Stomach (tissue), 4 donors: ENCODE measurements around the gene RASL12.

ENCODE experiments used
- POLR2AphosphoS5 ChIP-seq, 3 donors: sonication (generic); formaldehyde crosslinking; IDR thresholded peaks; one replicate each; pipeline ENCODE4 v1.6.1; 2016; ENCODE audit warnings: antibody characterized with exemption in 3 of 3
- TF ChIP-seq, protein P1 (sequence below), 7 experiments: fragments of 450-650 bp in 4 of 7; fragments of 200-600 bp in 3 of 7; sonication (generic) in 3 of 7; IDR thresholded peaks; one replicate each; pipeline ENCODE4 v1.5.1; 2016 to 2019; ENCODE audit warnings: antibody characterized with exemption in 7 of 7, control low read depth in 2 of 7, mild to moderate bottlenecking in 1 of 7

DNA sequence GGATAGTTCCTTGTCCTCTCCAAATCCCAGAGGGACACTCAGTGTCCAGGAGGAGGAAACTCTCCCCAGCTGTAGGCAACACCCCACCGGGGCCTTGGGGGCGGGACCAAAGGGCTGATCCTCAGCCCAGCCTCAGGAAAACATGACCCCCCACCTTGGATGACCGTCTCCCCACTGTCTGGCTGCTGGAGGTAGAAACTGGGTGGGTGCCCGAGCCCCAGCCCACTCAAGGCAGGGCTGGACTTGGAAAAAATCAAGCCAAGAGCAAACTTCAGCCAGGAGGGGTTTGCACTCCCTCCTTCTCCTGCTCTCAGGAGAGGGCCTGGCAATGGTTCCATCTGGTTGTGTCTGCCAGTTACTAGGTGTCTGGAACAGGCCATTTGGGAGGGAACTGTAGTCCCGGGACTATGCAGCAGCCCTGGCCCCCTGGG, 3.6 kb upstream of the RASL12 start:
- TF ChIP-seq, protein P1, sequence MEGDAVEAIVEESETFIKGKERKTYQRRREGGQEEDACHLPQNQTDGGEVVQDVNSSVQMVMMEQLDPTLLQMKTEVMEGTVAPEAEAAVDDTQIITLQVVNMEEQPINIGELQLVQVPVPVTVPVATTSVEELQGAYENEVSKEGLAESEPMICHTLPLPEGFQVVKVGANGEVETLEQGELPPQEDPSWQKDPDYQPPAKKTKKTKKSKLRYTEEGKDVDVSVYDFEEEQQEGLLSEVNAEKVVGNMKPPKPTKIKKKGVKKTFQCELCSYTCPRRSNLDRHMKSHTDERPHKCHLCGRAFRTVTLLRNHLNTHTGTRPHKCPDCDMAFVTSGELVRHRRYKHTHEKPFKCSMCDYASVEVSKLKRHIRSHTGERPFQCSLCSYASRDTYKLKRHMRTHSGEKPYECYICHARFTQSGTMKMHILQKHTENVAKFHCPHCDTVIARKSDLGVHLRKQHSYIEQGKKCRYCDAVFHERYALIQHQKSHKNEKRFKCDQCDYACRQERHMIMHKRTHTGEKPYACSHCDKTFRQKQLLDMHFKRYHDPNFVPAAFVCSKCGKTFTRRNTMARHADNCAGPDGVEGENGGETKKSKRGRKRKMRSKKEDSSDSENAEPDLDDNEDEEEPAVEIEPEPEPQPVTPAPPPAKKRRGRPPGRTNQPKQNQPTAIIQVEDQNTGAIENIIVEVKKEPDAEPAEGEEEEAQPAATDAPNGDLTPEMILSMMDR (IDR thresholded peaks at IDR 0.05): no peak
- TF ChIP-seq POLR2AphosphoS5 (IDR thresholded peaks at IDR 0.05): no peak
